Stimulated activated effector memory CD8-positive, alpha-beta T cell treated with anti-CD3 and anti-CD28 coated beads, Interleukin-12 subunit alpha, Interleukin-12 subunit beta, amount 100 ng/mL, for 72 hours (primary cell): ENCODE results near the gene TSPAN19.
A peak's percentile ranks its signal among the peaks of the same experiment; 100 is the strongest.

Source experiments
- ATAC-seq: fragments of 150-1000 bp; cut with Tn5 transposase; 2 replicates; pipeline ENCODE4 v1.10.0; 2021
- DNase-seq, 2 donors: peaks; one replicate each; pipeline ENCODE4 v3.0.0; 2021 to 2022; ENCODE audit warnings: low spot score in 2 of 2
- H3K27ac Mint-ChIP-seq: one replicate; pipeline ENCODE4 v1.8.0; 2022; ENCODE audit warnings: mild to moderate bottlenecking, mixed read lengths
- H3K36me3 Mint-ChIP-seq: one replicate; pipeline ENCODE4 v1.8.0; 2022; ENCODE audit warnings: mild to moderate bottlenecking, mixed read lengths
- H3K4me1 Mint-ChIP-seq: one replicate; pipeline ENCODE4 v1.8.0; 2022; ENCODE audit warnings: mixed read lengths
- H3K4me3 Mint-ChIP-seq: one replicate; pipeline ENCODE4 v1.8.0; 2022; ENCODE audit warnings: mild to moderate bottlenecking, mixed read lengths
- H3K9me3 Mint-ChIP-seq: one replicate; pipeline ENCODE4 v1.8.0; 2022; ENCODE audit warnings: mixed read lengths

The TSPAN19 gene

DNA sequence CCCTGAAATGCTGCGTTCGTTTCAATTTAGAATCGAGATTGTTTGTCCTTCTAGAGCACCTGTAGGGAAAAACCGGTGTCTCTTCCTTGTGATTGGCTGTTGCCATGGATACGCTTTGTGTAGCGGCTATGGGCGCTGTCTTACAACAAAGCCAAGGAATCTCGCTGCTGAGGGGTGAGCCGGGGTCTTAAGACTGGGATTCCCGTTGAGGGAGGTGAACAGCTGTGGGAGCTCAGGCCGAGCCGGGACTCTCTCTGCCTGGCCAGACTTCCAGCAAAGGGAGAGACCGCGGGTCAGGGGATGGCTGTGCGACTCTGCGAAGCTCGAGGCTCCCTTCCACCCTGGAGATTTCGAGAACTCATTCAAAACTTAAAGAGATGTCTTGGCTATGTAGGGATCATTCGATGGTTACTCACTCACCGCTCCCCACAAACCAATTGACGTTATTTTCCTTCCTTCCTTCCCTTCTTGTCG lies at the start of gene TSPAN19, which contains the start of gene LRRIQ1:
TSPAN19 (minus strand) TSS at position 44 of the 474 bp plus-strand sequence. CDS start 6,331 bp downstream, outside the sequence.
LRRIQ1 (plus strand) TSS at position 118 of the 474 bp plus-strand sequence. CDS start 1,826 bp downstream, outside the sequence.
- ATAC-seq, result peak; percentile 47
- peak in 1 of 2 donors; percentile 47 for DNase-seq
- H3K4me1 Mint-ChIP-seq, result no peaks in the 10 kb centered on the region
- H3K36me3 Mint-ChIP-seq, result no peaks in the 10 kb centered on the region
- H3K9me3 Mint-ChIP-seq, result no peaks in the 10 kb centered on the region
- H3K27ac Mint-ChIP-seq, result no peak within 1 kb of the TSS
- H3K4me3 Mint-ChIP-seq, result peak within 1 kb of the TSS; percentile 35

DNA sequence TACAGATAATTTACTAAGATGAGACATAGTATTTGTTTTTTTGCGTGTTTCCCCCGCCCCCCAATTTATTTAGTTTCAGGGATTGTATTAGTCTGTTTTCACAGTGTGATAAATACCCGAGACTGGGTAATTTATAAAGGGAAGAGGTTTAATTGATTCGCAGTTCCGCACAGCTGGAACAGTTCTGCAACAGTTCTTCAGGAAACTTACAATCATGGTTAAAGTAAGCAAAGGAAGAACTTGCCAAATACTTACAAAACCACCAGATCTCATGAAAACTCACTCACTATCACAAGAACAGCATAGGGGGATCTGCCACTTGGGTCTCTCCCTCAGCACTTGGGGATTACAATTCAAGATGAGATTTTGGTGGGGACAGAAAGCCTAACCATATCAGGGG lies 49.0 kb upstream of the TSPAN19 start:
- H3K27ac Mint-ChIP-seq, result no peak overlapping the region
- ATAC-seq (no peak), DNase-seq (no peak)
- no peak overlapping the region for H3K4me3 Mint-ChIP-seq
- no peaks in the 10 kb centered on the region for H3K36me3 Mint-ChIP-seq
- H3K9me3 Mint-ChIP-seq, result peaks cover 9% of the 10 kb centered on the region
- no peaks in the 10 kb centered on the region for H3K4me1 Mint-ChIP-seq

DNA sequence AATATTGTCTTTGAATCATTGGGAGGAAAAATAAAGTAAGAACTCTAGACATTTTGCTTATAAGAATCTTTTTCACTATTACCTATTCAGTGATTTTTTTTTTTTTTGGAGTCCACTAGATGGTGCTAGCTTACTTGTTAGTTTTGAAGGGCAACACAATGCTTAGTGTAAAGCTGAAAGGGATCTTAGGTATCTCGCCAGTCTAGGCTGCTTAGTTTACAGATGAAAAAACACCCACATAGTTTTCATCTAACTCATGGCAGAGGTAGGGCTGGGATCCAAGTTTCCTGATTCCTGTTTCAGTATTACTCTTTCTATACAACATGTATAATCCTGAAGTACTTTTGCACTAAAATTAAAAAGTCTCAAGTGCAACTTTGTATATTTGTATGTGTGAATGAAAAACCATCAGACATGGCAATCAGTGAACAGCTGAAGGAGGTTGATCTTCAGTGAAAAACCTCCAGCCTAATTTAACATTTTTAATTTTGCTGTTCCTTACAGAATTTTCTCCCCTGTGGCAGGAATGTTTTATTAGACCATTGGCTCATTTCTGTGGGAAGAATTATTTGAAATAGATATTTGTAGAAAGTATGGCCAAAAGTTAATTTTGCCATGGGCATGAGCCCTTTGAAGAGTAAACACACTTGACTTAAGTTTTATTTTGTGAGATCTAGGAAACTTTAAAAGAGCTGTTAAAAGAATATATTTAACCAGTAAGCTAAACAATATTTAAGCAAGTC lies 40.8 kb upstream of the TSPAN19 start:
- no peak for DNase-seq
- H3K9me3 Mint-ChIP-seq, result no peaks in the 10 kb centered on the region
- no peaks in the 10 kb centered on the region for H3K4me1 Mint-ChIP-seq
- H3K4me3 Mint-ChIP-seq, result no peak overlapping the region
- H3K36me3 Mint-ChIP-seq, result no peaks in the 10 kb centered on the region
- H3K27ac Mint-ChIP-seq, result no peak overlapping the region
- ATAC-seq, result no peak

GRCh38 chr12:85072826-85073225 lies 36.7 kb upstream of the TSPAN19 start:
- DNase-seq, result no peak
- no peaks in the 10 kb centered on the region for H3K4me1 Mint-ChIP-seq
- H3K36me3 Mint-ChIP-seq, result no peaks in the 10 kb centered on the region
- peaks cover under 1% of the 10 kb centered on the region for H3K9me3 Mint-ChIP-seq
- no peak for ATAC-seq
- no peak overlapping the region for H3K27ac Mint-ChIP-seq
- H3K4me3 Mint-ChIP-seq, result no peak overlapping the region

- peaks cover 4% of the 10 kb centered on the region for H3K9me3 Mint-ChIP-seq
- DNase-seq (no peak), ATAC-seq (no peak)
- no peaks in the 10 kb centered on the region for H3K36me3 Mint-ChIP-seq
- H3K4me3 Mint-ChIP-seq, result no peak overlapping the region
- no peak overlapping the region for H3K27ac Mint-ChIP-seq
- no peaks in the 10 kb centered on the region for H3K4me1 Mint-ChIP-seq
Observed at GRCh38 chr12:85065837-85066482, 29.9 kb upstream of the TSPAN19 start.

GRCh38 chr12:85060916-85061315 lies 24.8 kb upstream of the TSPAN19 start:
- DNase-seq (no peak), ATAC-seq (no peak)
- H3K27ac Mint-ChIP-seq, result no peak overlapping the region
- H3K4me3 Mint-ChIP-seq, result no peak overlapping the region
- H3K9me3 Mint-ChIP-seq, result no peaks in the 10 kb centered on the region
- H3K4me1 Mint-ChIP-seq, result no peaks in the 10 kb centered on the region
- H3K36me3 Mint-ChIP-seq, result no peaks in the 10 kb centered on the region

- ATAC-seq (no peak), DNase-seq (no peak)
- Mint-ChIP-seq H3K4me3 (no peak overlapping the region), H3K4me1 (no peaks in the 10 kb centered on the region), H3K36me3 (no peaks in the 10 kb centered on the region), H3K27ac (no peak overlapping the region), H3K9me3 (peaks cover 4% of the 10 kb centered on the region)
Observed at GRCh38 chr12:85059594-85059993, 23.5 kb upstream of the TSPAN19 start.

- Mint-ChIP-seq H3K4me3 (no peak overlapping the region), H3K27ac (no peak overlapping the region), H3K4me1 (no peaks in the 10 kb centered on the region), H3K36me3 (no peaks in the 10 kb centered on the region), H3K9me3 (peaks cover 4% of the 10 kb centered on the region)
- no peak for DNase-seq
- ATAC-seq, result no peak
Observed at GRCh38 chr12:85058339-85058738, 22.3 kb upstream of the TSPAN19 start.

- H3K36me3 Mint-ChIP-seq, result no peaks in the 10 kb centered on the region
- peaks cover 8% of the 10 kb centered on the region for H3K9me3 Mint-ChIP-seq
- H3K4me1 Mint-ChIP-seq, result no peaks in the 10 kb centered on the region
- H3K27ac Mint-ChIP-seq, result no peak overlapping the region
- H3K4me3 Mint-ChIP-seq, result no peak overlapping the region
- no peak for DNase-seq
- no peak for ATAC-seq
Observed at GRCh38 chr12:85057370-85057963, 21.4 kb upstream of the TSPAN19 start.

- DNase-seq (no peak), ATAC-seq (no peak)
- Mint-ChIP-seq H3K4me1 (no peaks in the 10 kb centered on the region), H3K36me3 (no peaks in the 10 kb centered on the region), H3K9me3 (peaks cover 5% of the 10 kb centered on the region), H3K27ac (no peak overlapping the region), H3K4me3 (no peak overlapping the region)
Observed at GRCh38 chr12:85043829-85044228, 7.8 kb upstream of the TSPAN19 start.

GRCh38 chr12:85041395-85041794 lies 5.3 kb upstream of the TSPAN19 start:
- Mint-ChIP-seq H3K9me3 (peaks cover 2% of the 10 kb centered on the region), H3K27ac (no peak overlapping the region), H3K36me3 (no peaks in the 10 kb centered on the region), H3K4me3 (no peak overlapping the region), H3K4me1 (no peaks in the 10 kb centered on the region)
- ATAC-seq (no peak), DNase-seq (no peak)

GRCh38 chr12:85036733-85037132 lies 656 bp upstream of the TSPAN19 start:
- ATAC-seq (no peak), DNase-seq (no peak)
- Mint-ChIP-seq H3K36me3 (no peaks in the 10 kb centered on the region), H3K9me3 (peaks cover 2% of the 10 kb centered on the region), H3K27ac (no peak overlapping the region), H3K4me1 (no peaks in the 10 kb centered on the region), H3K4me3 (peak overlapping the region; percentile 35)

- Mint-ChIP-seq H3K9me3 (no peaks in the 10 kb centered on the region), H3K36me3 (no peaks in the 10 kb centered on the region), H3K27ac (no peak overlapping the region), H3K4me3 (no peak overlapping the region), H3K4me1 (no peaks in the 10 kb centered on the region)
- no peak for ATAC-seq
- no peak for DNase-seq
Observed at GRCh38 chr12:85029456-85029855, 6.6 kb downstream of the TSPAN19 start.

GRCh38 chr12:85018098-85018497 lies 18.0 kb downstream of the TSPAN19 start:
- Mint-ChIP-seq H3K4me1 (no peaks in the 10 kb centered on the region), H3K4me3 (no peak overlapping the region), H3K36me3 (no peaks in the 10 kb centered on the region), H3K27ac (no peak overlapping the region), H3K9me3 (peaks cover 5% of the 10 kb centered on the region)
- no peak for ATAC-seq
- DNase-seq, result no peak

GRCh38 chr12:85017618-85018017 lies 18.5 kb downstream of the TSPAN19 start:
- Mint-ChIP-seq H3K36me3 (no peaks in the 10 kb centered on the region), H3K9me3 (peaks cover 5% of the 10 kb centered on the region), H3K4me3 (no peak overlapping the region), H3K27ac (no peak overlapping the region), H3K4me1 (no peaks in the 10 kb centered on the region)
- no peak for DNase-seq
- ATAC-seq, result no peak

DNA sequence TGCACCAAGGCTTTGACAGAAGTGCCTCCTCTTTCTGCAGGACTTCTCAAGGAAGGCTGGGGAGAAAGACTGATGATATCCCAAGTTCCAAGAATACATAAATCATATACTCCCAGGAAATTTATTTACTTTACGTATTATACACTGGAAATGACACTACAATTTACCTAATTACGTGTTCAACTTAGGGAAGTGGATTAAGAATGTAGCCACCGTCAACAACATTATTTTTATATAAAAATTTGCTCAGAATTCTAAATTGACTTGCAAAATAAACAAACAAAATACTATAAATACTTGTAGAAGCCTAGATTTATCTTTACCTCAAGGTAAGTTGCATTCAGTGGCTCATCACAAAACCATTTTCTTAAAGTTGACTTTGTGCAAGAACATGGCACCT lies 18.9 kb downstream of the TSPAN19 start:
- no peak overlapping the region for H3K4me3 Mint-ChIP-seq
- no peaks in the 10 kb centered on the region for H3K36me3 Mint-ChIP-seq
- no peaks in the 10 kb centered on the region for H3K4me1 Mint-ChIP-seq
- no peak overlapping the region for H3K27ac Mint-ChIP-seq
- ATAC-seq (no peak), DNase-seq (no peak)
- peaks cover 9% of the 10 kb centered on the region for H3K9me3 Mint-ChIP-seq
